ENCODE data around the gene CENATAC.
A peak's percentile ranks its signal among the peaks of the same experiment; 100 is the strongest.
"Not testable (repeated sequence)": the region's sequence is repeated elsewhere in the genome, so short reads cannot be mapped to it uniquely, and the experiment has no call there.

Gene CENATAC

DNA sequence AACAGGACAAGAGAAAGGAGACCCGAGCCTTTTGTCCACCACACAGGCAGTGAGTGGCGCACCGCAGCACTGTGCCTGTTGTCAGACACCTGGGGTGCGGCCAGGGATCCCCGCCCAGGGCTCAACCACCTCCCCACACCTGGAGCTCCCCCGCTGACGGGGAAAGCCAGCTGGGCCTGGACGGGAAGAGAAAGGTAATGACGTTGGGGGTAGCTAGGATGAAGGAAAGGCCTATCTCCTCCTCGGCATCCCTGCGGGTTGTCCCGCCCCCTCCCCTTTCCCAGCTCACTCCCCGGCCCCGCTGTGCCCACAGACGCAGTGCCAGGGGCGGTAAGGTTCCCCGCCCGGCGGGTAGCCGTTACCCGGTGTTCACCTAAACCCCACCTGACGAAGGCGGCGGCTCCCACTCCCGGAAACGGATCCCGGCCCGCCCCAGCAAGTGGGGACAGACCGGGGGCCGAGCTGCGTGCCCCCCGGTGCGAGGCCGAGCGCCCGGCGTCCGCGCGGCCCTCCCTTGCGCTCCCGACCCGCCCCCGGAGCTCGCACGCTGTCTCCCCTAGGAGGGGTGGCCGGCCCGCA, 58.6 kb downstream of the CENATAC start:
- DNase-seq, result no peak

GRCh38 chr11:119057000-119057769, 59.2 kb downstream of the CENATAC start, which contains the start of gene HYOU1:
TSS of gene HYOU1 (minus strand) at chr11:119057205. CDS start at chr11:119056160, 1,045 bp downstream.
- peak; percentile 87 to 90 for DNase-seq

DNA sequence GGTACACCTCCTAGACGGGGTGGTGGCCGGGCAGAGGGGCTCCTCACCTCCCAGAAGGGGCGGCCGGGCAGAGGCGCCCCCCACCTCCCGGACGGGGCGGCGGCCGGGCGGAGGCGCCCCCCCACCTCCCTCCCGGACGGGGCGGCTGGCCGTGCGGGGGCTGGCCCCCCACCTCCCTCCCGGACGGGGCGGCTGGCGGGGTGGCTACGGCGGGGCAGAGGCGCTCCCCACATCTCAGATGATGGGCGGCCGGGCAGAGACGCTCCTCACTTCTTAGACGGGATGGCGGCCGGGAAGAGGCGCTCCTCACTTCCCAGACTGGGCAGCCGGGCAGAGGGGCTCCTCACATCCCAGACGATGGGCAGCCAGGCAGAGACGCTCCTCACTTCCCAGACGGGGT, 61.2 kb downstream of the CENATAC start:
- not testable (repeated sequence) for DNase-seq

- DNase-seq, result no peak
Observed at GRCh38 chr11:119061256-119061655, 63.3 kb downstream of the CENATAC start.

- no peak for DNase-seq
Observed at GRCh38 chr11:119062779-119063178, 64.8 kb downstream of the CENATAC start.

DNA sequence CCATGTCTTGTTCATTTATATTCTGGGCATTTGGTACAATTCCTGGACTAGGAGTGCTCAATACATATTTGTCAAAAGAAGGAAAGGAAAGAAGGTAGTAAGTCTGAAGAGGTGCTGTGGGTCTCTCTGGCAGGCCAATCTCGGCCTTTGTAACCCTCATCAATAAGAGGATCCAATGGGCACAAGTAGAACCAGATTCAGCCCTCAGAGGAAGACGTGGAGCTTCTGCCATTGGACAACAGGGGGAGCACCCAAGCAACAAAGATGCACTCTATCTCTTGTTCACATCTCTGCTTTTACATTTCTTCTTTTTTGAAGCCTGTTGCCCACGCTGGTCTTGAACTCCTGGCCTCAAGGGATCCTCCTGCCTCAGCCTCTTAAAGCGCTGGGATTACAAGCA, 67.4 kb downstream of the CENATAC start:
- DNase-seq, result peak in 1 of 2 donors; percentile 22
